HG03108 (cell line): Measurements from ENCODE around the gene PCSK4.
"Not testable (repeated sequence)": the region's sequence is repeated elsewhere in the genome, so short reads cannot be mapped to it uniquely, and the experiment has no call there.

Source experiments
- ATAC-seq: cut with Tn5 transposase; IDR thresholded peaks from one replicate; pipeline ENCODE4 v1.9.1; 2021; ENCODE audit warnings: moderate library complexity; ENCODE audit not compliant: unreplicated experiment

The PCSK4 gene

DNA sequence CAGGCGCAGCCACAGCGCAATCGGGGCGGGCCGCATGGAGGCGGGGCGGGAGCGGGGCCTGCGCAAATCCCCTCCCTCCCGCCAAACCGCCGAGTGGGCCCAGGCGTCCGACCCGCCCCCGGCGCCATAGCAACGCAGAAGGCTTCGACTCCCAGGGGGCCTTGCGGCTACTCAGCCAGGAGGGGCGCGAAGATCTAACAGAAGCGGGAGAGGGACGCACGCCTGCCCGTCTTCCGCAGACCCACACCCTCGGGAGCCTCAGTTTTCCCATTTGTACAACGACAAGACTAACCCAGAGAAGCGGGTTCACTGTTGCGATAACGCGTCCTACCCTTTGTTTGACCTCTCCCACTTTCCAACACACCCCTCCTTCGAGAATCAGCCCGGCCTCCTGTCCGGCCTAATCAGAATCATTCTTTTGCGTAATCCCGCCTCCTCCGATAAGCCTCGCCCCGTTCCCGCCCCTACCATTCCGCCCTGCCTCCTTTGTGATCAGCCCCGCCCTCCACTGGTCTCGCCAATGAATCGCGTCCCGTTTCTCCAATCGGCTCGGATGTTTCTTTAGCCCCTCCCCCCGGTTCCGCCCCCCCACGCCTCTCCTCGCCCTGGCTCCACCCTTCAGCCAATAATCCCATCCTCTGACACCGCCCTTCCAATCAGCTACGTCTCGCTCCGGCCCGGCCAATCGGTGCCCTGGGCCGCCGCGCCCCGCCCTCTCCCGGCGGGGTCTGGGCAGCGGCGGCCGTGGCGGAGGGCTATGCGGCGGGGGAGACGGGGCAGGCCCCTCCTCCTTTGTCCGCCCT lies at the start of gene PCSK4:
Gene PCSK4, minus strand, starts transcription at position 40 of the 803 bp plus-strand sequence. Its CDS starts 4 bp downstream, at position 36.
- ATAC-seq: peak; percentile 89

DNA sequence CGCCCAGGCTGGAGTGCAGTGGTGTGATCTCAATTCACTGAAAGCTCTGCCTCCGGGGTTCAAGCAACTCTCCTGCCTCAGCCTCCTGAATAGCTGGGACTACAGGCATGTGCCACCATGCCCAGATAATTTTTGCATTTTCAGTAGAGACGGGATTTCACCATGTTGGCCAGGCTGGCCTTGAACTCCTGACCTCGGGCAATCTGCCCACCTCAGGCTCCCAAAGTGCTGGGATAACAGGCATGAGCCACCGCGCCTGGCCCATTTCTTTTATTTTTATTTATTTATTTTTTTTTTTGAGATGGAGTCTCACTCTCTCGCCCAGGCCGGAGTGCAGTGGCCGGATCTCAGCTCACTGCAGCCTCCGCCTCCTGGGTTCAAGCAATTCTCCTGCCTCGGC lies 49.6 kb upstream of the PCSK4 start:
- ATAC-seq: not testable (repeated sequence)

DNA sequence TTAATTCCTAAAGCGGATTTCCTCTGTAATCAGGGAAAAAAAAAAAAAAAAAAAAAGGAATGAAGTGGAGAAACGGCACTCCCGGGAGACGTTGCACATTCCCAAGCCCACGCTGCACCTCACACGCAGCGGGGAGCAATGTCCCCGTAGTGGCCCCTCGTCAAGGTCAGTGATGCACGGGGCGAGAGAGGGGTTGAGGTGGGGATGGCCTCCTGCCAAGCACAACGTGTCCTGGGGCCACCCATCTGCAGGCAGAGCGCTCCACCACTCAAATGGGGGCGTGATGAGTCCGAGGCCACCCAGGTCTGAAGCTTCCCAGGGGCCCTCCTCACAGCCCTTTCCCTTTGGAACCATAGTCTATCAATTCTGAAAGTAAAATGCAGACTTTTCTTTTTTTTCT lies 48.8 kb upstream of the PCSK4 start:
- no peak for ATAC-seq

DNA sequence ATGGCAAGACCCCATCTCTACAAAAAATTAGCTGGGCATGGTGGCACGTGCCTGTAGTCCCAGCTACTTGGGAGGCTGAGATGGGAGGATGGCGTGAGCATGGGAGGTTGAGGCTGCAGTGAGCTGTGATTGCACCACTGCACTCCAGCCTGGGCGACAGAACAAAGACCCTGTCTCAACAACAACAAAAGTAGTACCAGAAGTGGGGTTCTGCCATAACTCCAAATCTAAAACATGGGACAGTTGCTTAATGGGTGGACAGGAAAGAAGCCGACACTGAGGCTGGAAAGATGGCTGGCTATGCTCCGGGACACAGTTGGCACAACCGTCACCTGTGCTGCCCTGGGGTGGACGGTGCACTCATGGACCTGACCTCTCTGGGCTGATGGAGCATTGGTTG lies 45.5 kb upstream of the PCSK4 start:
- not testable (repeated sequence) for ATAC-seq

DNA sequence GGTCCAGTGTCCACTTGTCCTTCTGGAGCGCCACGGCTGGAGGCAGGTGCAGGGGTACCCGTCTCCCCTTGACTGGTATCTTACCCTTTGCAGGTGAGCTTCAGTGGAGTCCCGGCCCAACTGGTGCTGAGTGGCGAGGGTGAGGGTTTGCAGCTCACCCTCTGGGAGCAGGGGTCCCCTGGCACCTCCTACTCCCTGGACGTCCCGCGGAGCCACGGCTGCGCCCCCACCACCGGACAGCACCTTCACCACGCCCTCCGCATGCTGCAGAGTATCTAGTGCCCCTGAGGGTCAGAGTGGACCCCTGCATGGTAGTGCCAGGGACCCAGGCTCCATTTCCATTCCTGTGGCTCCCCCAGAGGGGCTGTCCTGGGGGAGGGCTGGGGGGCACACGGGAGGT lies 44.8 kb upstream of the PCSK4 start:
- ATAC-seq: no peak

DNA sequence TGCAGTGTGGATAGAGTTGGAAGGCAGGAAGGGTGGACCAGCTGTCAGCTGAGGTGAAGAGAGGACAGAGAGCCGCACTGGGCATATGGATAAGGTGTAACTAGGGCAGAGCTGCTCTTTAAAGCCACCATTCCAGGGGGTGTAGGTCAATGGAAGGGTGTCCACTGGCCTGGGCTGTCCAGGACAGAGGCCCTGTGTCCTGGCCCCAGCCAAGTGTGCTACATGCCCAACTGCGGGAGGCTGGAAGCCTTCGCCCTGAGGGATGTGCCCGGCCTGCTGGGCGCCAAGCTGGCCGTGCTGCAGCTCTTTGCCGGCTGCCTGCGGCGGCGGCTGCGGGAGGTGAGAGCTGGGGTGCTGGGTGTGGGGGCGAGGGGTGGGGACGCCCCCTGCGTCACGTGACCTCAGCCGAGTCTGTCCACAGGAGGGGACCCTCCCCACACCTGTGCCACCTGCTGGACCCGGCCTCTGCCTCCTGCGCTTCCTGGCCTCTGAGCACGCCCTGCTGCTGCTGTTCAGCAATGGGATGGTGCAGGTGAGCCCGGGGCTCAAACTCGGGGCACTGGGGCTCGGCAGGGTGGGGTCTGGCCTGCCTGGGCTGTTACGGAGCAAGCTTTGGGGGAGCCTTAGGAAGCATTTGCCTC lies 43.5 kb upstream of the PCSK4 start:
- ATAC-seq: no peak

DNA sequence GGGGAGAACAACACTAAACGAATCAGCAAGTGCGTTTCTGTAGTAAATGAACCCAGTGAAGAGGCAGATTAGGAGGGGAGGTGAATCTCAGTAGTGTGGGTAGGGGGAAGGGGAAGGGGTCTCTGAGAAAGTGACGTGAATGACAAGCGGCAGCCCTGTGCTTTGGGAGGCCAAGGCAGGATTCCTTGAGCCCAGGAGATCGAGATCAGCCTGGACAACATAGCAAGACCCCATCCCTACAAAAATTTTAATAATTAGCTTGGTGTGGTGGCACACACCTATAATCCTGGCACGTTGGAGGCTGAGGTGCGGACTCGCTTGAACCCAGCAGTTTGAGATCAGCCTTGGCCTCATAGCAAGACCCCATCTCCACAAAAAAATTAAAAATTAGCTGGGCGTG lies 41.9 kb upstream of the PCSK4 start:
- no peak for ATAC-seq

DNA sequence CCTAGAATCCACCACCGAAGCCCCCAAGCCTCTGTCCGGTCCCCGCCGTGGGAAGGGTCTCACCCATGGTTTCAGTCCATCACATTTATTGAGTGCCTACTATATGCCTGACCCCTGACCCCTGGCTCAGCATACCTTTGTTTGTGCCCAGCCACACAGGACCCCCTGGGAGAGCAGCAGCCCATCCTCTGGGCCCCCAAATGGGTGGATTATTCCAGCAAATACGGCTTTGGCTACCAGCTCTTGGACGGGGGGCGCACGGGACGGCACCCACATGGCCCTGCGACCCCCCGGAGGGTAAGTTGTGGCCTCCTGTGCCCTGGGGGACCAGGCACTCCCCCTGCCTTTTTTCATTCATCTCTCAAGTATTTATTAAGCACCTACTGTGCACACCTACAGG lies 41.4 kb upstream of the PCSK4 start:
- no peak for ATAC-seq

DNA sequence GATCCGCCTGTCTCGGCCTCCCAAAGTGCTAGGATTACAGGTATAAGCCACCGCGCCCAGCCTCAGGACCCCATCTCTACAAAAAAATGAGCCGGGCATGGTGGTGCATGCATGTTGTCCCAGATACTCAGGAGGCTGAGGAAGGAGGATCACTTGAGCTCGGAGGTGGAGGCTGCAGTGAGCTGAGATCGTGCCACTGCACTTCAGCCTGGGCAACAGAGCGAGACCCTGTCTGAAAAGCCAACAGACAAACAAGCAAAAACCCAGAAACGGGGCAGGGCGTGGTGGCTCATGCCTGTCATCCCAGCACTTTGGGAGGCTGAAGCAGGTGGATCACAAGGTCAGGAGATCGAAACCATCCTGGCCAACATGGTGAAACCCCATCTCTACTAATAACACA lies 40.7 kb upstream of the PCSK4 start:
- ATAC-seq: not testable (repeated sequence)

DNA sequence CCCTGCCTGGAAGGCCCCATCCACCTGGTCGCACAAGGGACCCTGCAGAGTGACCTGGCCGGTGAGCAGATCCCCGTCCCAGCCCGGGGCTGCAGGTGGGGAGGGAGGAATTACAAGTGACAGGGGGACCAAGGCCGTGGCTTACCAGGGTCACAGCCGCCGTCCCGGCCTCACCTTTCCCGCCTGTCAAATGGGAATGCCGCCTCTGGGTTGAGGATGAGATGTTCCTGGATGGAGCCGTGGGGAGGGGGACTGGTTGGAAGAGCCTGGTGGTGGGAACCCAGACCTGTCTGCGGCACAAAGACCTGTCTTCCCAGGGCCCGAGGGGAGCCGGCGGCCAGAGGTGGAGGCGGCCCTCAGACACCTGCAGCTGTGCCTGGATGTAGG lies 39.3 kb upstream of the PCSK4 start:
- no peak for ATAC-seq

DNA sequence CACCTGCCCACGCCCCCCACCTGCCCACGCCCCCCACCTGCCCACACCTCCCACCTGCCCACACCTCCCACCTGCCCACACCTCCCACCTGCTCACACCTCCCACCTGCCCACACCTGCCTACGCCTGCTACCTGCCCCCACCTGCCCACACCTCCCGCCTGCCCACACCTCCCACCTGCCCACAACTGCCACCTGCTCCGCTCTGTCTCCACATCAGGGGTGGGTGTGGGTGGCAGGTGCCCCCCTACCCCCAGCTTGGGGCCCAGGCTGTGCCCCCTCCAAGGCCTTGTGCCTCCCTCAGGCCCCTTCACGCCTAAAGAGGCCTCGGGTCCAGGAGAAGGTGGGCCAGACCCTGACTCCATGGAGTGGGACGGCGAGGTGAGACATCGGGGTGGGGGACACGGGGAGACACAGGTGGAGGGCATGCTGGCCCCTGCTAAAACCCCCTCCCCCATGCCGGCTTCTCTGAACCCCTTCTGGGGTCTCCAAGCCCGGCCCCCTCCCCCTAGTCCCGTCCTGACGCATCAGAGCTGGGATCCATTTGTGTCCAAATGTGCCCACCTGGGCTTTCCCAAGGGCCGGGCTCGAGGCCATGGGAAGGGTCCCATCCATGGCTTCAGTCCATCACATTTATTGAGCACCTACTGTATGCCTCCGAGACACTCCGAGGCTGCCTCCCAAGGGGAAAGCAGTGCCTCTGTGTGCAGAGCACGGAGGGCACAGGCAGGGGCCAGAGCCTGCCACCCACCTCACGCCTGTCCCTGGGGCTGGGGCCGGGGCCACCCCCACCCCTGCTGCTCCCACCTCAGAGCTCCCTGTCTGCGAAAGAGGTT lies 38.7 kb upstream of the PCSK4 start:
- ATAC-seq: no peak

DNA sequence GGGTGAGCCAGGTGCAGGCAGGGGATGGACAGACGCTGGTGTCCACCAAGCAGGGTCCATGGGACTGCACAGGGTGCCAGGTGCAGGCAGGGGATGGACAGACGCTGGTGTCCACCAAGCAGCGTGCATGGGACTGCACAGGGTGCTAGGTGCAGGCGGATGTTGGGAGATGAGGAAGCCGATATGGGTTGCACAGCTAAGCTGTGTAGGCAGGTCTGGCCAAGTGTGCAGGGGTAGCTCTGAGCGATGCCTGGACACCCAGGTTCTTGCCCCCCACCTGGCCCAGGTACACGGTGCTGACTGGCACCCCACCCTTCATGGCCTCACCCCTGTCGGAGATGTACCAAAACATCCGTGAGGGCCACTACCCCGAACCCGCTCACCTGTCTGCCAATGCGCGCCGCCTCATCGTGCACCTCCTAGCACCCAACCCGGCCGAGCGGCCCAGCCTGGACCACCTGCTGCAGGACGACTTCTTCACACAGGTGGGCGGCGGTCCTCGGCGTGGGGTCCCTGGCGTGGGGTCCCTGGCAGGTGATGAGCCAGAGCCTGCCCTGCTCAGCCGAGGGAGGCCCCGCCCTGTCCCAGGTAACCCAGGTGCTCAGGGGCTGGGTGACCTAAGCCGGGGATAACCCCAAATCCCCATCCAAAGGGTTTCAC lies 37.6 kb upstream of the PCSK4 start:
- ATAC-seq: no peak

DNA sequence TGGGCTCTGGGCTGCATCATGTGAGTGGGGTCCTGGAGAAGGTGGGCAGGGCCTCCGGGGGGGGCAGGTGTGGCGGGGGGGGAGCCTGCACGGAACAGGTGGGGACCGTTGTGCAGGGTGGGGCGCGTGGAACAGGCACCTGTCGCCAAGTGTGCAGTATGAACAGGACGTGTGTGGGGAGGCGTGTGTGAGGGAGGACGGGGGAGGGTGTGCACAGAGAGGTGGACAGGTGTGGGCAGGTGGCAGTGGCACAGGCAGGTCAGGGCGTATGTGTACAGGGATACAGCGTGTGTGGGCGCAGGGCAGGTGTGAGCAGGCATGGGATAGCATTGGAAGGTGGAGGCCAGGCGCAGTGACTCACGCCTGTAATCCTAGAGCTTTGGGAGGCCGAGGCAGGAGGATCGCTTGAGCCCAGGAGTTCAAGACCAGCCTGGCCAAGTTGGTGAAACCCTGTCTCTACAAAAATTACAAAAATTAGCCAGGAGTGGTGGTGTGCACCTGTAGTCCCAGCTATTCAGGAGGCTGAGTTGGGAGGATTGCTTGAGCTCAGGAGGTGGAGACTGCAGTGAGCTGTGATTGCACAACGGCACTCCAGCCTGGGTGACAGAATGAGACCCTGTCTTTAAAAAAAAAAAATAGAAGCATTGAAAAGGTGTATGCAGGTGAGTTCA lies 37.0 kb upstream of the PCSK4 start:
- ATAC-seq: no peak

DNA sequence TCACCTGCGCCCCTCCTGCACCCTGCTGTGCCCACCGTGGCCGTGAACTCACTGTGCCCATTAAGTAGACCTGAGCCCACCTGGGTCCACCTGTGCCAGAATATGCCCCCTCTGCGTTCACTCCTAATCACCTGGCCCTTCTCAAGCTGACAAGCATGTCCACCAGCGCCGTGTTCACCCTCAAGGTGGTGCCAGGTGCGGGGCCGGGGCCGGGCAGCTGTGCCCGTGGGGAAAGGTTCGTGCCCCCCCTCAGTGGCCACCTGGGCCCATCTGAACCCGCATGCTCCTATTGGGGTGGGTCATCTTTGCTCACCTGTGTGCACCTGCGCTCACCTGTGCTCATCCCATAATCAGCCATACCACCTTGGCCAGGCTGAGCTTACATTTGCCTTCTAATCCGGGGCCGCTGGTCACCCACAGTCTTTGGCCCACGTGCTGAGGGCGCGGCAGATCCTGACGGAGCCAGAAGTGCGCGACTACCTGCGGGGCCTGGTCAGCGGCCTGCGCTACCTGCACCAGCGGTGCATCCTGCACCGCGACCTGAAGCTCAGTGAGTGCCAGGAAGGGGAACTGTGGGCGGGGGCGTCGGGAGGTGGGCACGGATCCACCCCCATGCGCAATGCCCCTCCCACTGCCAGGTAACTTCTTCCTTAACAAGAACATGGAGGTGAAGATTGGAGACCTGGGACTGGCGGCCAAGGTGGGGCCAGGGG lies 36.1 kb upstream of the PCSK4 start:
- ATAC-seq: no peak

DNA sequence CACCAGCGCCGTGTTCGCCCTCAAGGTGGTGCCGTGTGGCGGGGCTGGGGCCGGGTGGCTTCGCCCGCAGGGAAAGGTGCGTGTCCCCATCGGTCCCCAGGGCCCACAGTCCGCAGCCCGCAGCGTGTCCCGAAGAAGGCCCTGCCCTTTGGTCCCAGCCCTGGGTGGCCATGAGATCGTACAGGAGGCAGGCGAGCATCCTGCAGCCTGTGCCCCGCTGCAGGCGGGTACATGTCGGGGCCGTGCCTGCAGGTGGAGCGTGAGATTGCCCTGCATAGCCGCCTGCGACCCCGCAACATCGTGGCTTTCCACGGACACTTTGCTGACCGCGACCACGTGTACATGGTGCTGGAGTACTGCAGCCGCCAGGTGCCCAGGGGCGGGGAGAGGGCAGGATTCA lies 35.2 kb upstream of the PCSK4 start:
- ATAC-seq: no peak

DNA sequence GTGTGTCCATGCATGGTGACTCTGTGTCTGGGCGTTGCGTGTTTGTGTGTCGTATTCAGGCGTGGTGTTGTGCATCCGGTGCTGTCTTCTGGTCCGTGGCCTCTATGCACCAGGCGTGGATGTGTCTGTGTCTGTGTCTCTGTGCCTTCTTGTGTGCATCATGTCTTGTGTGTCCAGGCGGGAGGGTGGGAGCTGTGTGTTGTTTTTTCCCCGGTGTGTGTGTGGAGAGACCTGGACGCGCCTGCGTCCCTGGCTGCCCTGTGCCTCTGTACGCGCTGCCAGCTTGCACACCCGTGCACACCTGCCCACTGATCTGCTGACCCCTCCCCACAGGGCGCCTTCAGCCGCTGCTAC lies 34.8 kb upstream of the PCSK4 start:
- no peak for ATAC-seq

DNA sequence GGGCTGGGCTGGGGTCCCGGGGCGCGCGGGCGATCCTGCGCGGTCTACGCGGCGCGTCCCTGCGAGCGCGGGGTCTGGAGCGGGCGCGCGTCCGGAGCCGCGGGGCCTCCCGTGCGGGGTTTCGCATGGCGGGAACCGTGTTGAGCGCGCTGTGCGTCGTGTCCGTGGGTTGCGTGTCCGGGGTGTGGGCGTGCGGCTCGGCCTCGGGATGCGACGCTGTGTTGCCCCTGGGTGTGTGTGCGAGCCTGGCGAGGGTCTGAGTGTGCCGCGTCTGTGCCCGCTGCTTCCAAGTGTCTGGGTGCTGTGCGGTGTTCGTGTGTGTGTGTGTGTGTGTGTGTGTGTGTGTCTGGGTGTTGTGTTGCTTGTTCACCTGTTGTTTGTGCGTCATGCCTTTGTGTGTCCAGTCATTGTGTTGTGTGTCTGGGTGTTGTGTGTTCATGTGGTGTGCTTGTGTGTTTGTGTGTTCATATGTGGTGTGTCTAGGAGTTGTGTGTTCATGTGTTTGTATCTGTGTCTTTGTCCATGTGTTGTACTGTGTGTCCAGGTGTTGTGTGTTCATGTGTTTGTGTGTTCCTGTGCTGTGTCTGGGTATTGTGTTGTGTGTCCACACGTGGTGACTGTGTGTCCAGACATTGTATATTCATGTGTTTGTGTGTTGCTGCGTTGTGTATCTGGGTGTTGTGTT lies 34.3 kb upstream of the PCSK4 start:
- ATAC-seq: no peak

DNA sequence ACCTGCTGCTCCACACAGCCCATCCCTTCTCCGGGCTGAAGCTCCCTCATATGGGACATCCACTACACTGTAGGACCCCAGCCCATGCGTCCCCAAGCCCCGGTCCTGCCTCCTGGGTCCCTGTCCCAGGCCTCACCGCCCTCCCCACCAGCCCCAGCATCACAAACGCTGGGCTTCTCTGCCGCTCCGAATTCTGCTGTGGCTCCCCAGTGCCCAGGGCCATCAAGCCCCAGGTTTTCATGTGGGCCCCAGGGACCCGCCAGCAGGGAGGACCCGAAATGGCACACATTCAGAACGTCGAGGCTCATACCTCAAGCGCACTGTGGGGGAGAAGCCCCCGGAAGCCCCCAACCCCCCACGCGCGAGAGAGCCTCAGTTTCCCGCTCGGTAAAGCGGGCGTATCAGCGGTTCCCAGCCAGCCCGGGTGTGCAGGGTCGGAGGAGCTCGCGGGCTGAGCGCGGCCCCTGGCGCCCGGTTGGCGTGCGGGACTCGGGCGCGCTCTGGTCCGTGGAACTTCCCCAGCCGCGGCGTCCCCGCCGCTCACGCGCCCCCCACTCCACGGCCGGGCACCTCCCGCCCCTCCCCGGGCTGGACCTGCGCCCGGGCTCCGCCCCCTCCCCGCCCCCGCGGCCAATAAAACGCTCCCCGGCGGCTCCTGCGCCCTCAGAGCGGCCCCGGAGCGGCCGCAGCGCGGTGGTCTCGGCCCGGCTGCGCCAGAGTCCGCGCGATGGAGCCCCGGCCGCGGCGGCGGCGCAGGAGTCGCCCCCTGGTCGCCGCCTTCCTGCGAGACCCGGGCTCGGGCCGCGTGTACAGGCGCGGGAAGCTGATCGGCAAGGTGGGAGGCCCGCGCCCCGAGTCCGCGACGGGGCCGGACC lies 33.5 kb upstream of the PCSK4 start, which contains the start of gene PLK5:
Gene PLK5, plus strand, starts transcription at position 666 of the 875 bp plus-strand sequence. CDS start 2,920 bp downstream, outside the sequence.
- no peak for ATAC-seq
